Upper lobe of right lung (tissue), 1 donor: ENCODE data around the gene PIGC. TPM values are rescaled to one million over a fixed set of nuclear protein-coding genes. Genes with fewer than 3 reads are reported as not detected.

Experiments used
- ATAC-seq: fragments of 200-7000 bp; cut with Tn5 transposase; one replicate; pipeline ENCODE4 v1.9.1; 2020; ENCODE audit warnings: mild to moderate bottlenecking, moderate library complexity
- DNase-seq: peaks from one replicate; pipeline ENCODE4 v3.0.0-alpha.2; 2020
- H3K27ac ChIP-seq: fragments of 200-600 bp; one replicate; pipeline ENCODE4 v1.8.0; 2022
- H3K27me3 ChIP-seq: fragments of 200-600 bp; one replicate; pipeline ENCODE4 v1.8.0; 2022; ENCODE audit warnings: mild to moderate bottlenecking
- H3K36me3 ChIP-seq: fragments of 200-600 bp; one replicate; pipeline ENCODE4 v1.8.0; 2022
- H3K4me1 ChIP-seq: fragments of 200-600 bp; one replicate; pipeline ENCODE4 v1.8.0; 2022
- H3K4me3 ChIP-seq: fragments of 200-600 bp; one replicate; pipeline ENCODE4 v1.8.0; 2022; ENCODE audit warnings: mild to moderate bottlenecking
- H3K9me3 ChIP-seq: fragments of 200-600 bp; one replicate; pipeline ENCODE4 v1.8.0; 2022
- intact Hi-C: fragments of 100-400 bp; cut with DNase I; formaldehyde crosslinking; loops from one replicate; pipeline ENCODE4 v1.11.0; 2022
- total RNA-seq: library from RNA; stranded (reverse); fragmentation: NEBNext Ultra II Directional; extraction: Animal tissue kit (Norgen Biotek cat#: 25700); gene quantifications from one replicate; pipeline ENCODE4 v1.2.1, GENCODE V29; 2021
- TF ChIP-seq, protein P1 (sequence below): fragments of 200-600 bp; IDR thresholded peaks from one replicate; pipeline ENCODE4 v1.8.0; 2022; ENCODE audit warnings: antibody characterized with exemption
- donor health status: DM: no; HTN: yes; CAD: no; lungs with severe emphysema.

The PIGC gene
- total RNA-seq, 1 donor from 2014 or later = 21.0 TPM

- Histone ChIP-seq H3K36me3 (no peaks in the 10 kb centered on the region), H3K9me3 (no peaks in the 10 kb centered on the region), H3K27ac (no peak overlapping the region), H3K27me3 (no peaks in the 10 kb centered on the region), H3K4me1 (no peaks in the 10 kb centered on the region), H3K4me3 (no peak overlapping the region)
- intact Hi-C loops = no loop called here
- no peak for DNase-seq
- TF ChIP-seq, protein P1, sequence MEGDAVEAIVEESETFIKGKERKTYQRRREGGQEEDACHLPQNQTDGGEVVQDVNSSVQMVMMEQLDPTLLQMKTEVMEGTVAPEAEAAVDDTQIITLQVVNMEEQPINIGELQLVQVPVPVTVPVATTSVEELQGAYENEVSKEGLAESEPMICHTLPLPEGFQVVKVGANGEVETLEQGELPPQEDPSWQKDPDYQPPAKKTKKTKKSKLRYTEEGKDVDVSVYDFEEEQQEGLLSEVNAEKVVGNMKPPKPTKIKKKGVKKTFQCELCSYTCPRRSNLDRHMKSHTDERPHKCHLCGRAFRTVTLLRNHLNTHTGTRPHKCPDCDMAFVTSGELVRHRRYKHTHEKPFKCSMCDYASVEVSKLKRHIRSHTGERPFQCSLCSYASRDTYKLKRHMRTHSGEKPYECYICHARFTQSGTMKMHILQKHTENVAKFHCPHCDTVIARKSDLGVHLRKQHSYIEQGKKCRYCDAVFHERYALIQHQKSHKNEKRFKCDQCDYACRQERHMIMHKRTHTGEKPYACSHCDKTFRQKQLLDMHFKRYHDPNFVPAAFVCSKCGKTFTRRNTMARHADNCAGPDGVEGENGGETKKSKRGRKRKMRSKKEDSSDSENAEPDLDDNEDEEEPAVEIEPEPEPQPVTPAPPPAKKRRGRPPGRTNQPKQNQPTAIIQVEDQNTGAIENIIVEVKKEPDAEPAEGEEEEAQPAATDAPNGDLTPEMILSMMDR = no peak
- ATAC-seq = no peak
These were observed 34.6 kb upstream of the PIGC start for GRCh38 chr1:172478485-172478884.

- H3K36me3 ChIP-seq = no peaks in the 10 kb centered on the region
- no peaks in the 10 kb centered on the region for H3K9me3 ChIP-seq
- H3K4me1 ChIP-seq = no peaks in the 10 kb centered on the region
- H3K27ac ChIP-seq = no peak overlapping the region
- H3K27me3 ChIP-seq = no peaks in the 10 kb centered on the region
- ATAC-seq = no peak
- TF ChIP-seq, protein P1 = no peak
- H3K4me3 ChIP-seq = no peak overlapping the region
- no peak for DNase-seq
- intact Hi-C loops = no loop called here
These were observed 33.9 kb upstream of the PIGC start for GRCh38 chr1:172477741-172478140.

DNA sequence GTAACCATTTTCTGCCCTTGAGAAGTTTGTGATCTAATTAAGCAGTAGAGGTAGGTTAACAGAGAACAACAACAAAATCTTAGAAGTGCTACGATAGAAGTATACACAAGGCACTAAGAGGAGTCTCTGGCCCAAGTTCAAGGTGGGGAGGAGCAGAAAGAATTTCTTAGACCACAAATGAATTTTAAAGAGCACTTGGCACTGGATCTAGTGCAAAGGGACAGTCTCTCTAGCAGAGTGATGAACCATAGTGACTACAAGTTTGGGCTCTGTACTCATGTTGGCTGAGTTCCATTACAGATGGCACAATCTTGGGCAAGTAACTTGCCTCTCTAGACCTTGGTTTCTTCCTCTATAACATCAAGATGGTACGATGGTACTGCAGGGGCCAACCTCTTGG is 33.3 kb upstream of the PIGC start:
- H3K4me3 ChIP-seq = no peak overlapping the region
- DNase-seq (no peak), ATAC-seq (no peak)
- H3K27me3 ChIP-seq = no peaks in the 10 kb centered on the region
- intact Hi-C loops = no loop called here
- H3K27ac ChIP-seq = no peak overlapping the region
- H3K36me3 ChIP-seq = no peaks in the 10 kb centered on the region
- H3K4me1 ChIP-seq = no peaks in the 10 kb centered on the region
- no peaks in the 10 kb centered on the region for H3K9me3 ChIP-seq
- TF ChIP-seq, protein P1 = no peak

- H3K9me3 ChIP-seq = no peaks in the 10 kb centered on the region
- no peaks in the 10 kb centered on the region for H3K4me1 ChIP-seq
- H3K36me3 ChIP-seq = no peaks in the 10 kb centered on the region
- TF ChIP-seq, protein P1 = no peak
- intact Hi-C loops = no loop called here
- H3K4me3 ChIP-seq = no peak overlapping the region
- H3K27ac ChIP-seq = no peak overlapping the region
- DNase-seq (no peak), ATAC-seq (peak; percentile 46)
- no peaks in the 10 kb centered on the region for H3K27me3 ChIP-seq
These were observed 32.4 kb upstream of the PIGC start for GRCh38 chr1:172476218-172476811.

- H3K4me3 ChIP-seq = no peak overlapping the region
- DNase-seq (no peak), ATAC-seq (no peak)
- no peaks in the 10 kb centered on the region for H3K4me1 ChIP-seq
- H3K27me3 ChIP-seq = no peaks in the 10 kb centered on the region
- no peaks in the 10 kb centered on the region for H3K36me3 ChIP-seq
- intact Hi-C loops = no loop called here
- TF ChIP-seq, protein P1 = no peak
- H3K27ac ChIP-seq = no peak overlapping the region
- no peaks in the 10 kb centered on the region for H3K9me3 ChIP-seq
These were observed 30.0 kb upstream of the PIGC start for GRCh38 chr1:172473842-172474241.

DNA sequence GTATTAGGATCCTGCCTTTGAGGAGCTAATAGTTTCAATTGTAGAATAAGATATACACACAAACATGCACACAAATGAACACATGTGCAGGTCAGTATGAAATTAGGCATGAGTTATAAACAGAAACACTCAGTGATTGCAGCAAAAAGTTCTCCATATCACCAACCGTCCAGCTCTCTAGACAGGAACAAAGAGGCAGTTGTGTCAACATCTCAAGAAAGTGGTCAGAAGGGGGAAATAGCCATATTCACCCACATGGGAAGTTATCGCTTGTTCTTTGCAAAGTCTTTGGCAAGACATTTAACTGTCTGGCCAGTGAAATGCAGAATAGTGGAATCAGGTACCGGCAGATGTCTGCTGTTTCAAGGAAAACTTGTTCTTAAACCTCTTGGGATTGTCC is 29.4 kb upstream of the PIGC start:
- no peaks in the 10 kb centered on the region for H3K9me3 ChIP-seq
- no peak overlapping the region for H3K27ac ChIP-seq
- H3K4me3 ChIP-seq = no peak overlapping the region
- DNase-seq (no peak), ATAC-seq (peak; percentile 92)
- no peaks in the 10 kb centered on the region for H3K27me3 ChIP-seq
- TF ChIP-seq, protein P1 = no peak
- H3K36me3 ChIP-seq = no peaks in the 10 kb centered on the region
- H3K4me1 ChIP-seq = no peaks in the 10 kb centered on the region
- intact Hi-C loops = no loop called here
